Fibroblast of mammary gland (primary cell): Measurements from ENCODE around the gene IFI27.
"Not testable (repeated sequence)": the region's sequence is repeated elsewhere in the genome, so short reads cannot be mapped to it uniquely, and the experiment has no call there.

Experiments used
- DNase-seq: peaks from one replicate; pipeline ENCODE4 v3.0.0-alpha.2; 2010; ENCODE audit warnings: low read depth
- H3K4me3 ChIP-seq: 2 replicates; pipeline ENCODE4 v1.5.1; 2011; ENCODE audit warnings: low read depth, mild to moderate bottlenecking, low read length, moderate library complexity; ENCODE audit not compliant: control insufficient read depth
- CTCF ChIP-seq: conservative IDR thresholded peaks from 2 replicates; pipeline ENCODE4 v1.5.1; 2011; ENCODE audit warnings: low read depth, low read length, inconsistent platforms; ENCODE audit not compliant: control insufficient read depth, insufficient read depth

IFI27 gene

GRCh38 chr14:94144765-94145164, 34.2 kb downstream of the IFI27 start:
- TF ChIP-seq CTCF, result no peak
- DNase-seq, result no peak
- no peak overlapping the region for H3K4me3 ChIP-seq

- DNase-seq, result no peak
- TF ChIP-seq CTCF, result no peak
Measured at GRCh38 chr14:94145902-94146527, 35.5 kb downstream of the IFI27 start.

GRCh38 chr14:94152676-94153075, 42.1 kb downstream of the IFI27 start:
- TF ChIP-seq CTCF, result no peak

More at GRCh38 chr14:94145902-94146527, 35.5 kb downstream of the IFI27 start:
- H3K4me3 ChIP-seq, result no peak overlapping the region

GRCh38 chr14:94153750-94154342, 43.3 kb downstream of the IFI27 start:
- H3K4me3 ChIP-seq, result no peak overlapping the region
- no peak for DNase-seq
- no peak for TF ChIP-seq CTCF

More at GRCh38 chr14:94152676-94153075, 42.1 kb downstream of the IFI27 start:
- no peak for DNase-seq
- H3K4me3 ChIP-seq, result no peak overlapping the region

GRCh38 chr14:94156143-94156542, 45.6 kb downstream of the IFI27 start:
- H3K4me3 ChIP-seq, DNase-seq: not testable (repeated sequence)

- no peak for TF ChIP-seq CTCF
- DNase-seq, result no peak
- H3K4me3 ChIP-seq, result no peak overlapping the region
Measured at GRCh38 chr14:94157197-94157596, 46.7 kb downstream of the IFI27 start.

- TF ChIP-seq CTCF, result no peak
- H3K4me3 ChIP-seq, result no peak overlapping the region
- DNase-seq, result no peak
Measured at GRCh38 chr14:94158239-94158883, 47.8 kb downstream of the IFI27 start.
